A549 treated with AZD2906 at 1 μM for 4 hours (cell line): Measurements from ENCODE around the gene YBX3. TPM values are rescaled to one million over a fixed set of nuclear protein-coding genes. Genes with fewer than 3 reads are reported as not detected.

ENCODE experiments used
- total RNA-seq: library from RNA; stranded (reverse); fragments of 200-300 nt; extraction: Qiagen RNA extraction; gene quantifications from 5 replicates; pipeline ENCODE4 v1.2.3, GENCODE V29; 2022

Gene YBX3
- total RNA-seq: 245 to 262 TPM (median 259 TPM) in 5 replicates

DNA sequence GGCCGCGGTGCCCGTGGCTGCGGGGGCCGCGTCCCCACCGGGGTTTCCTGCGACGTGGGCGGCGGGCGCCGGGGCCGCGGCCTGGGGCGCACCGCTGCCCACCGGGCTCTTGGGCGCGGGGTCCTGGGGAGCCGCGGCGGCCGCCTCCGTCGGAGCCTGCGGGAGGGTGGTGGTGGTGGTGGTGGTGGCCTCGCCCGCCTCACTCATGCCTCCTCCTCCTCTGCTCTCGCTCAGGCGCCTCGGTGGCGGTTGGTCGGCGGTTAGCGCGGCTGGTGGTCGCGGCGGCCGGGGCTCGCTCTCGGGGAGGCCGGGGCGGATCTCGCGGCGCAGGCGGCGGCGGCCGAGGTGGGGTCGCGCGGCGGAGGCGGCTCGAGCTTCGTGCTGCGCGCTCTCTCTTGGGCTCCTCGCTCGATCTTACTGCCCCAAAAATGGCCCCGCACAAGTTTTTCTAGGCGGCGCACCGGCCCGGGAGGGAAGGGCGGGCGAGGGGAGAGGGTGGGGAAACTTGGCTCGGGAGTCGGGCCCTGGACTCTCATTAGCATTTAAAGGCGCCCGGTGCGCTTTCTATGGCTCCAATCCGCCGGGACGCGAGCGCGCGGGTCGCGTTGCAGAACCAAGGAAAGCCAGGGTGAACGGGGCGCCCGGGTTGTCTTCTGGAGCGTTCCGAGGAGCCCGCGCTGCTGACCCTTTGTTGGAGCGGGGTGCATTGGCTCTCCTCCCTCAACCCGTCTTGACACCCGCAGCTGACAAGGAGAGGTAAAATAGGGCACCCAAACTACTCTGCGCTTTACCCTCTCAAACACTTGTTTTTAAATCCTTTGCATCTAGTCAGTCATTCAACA, at the start of gene YBX3:
Gene YBX3, minus strand, starts transcription at position 419 of the 842 bp plus-strand sequence. Its CDS starts 212 bp downstream, at position 207.

DNA sequence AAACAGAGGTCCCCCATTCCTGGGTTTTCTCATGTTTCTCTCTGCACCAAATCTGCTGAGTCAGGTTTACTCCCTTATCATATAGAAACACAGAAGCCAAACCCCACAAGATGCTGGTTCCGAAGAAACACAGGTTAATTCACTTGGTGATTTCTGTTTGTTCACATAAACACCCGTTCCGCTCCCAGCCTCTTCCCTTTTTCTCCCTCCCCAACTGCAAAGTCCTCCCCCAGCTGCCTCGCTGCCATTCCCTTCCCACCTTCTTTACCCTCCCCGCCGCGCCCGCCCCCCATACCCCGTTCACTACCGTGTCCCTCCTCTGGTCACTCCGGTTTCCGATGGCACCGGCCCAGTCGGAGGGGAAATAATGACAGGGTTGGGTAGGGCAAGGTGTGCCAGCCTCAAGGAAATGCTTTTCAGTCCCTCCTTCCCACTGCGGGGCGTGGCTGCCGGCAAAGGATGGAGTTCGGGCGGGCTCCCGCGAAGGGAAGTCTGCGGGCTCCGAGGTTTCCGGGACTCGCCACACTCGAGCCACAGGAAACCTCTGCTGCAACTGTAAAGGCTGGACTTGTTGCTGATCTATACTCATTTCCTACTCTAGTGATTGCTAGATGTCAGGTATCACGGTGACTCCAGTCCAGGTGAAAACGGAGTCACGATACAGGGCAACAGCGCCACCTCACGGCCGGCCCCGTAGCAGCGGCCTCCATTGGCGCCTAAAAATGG, 49.3 kb downstream of the YBX3 start, which contains the start of gene STYK1:
Gene STYK1, minus strand, starts transcription at position 394 of the 726 bp plus-strand sequence. CDS start 39,434 bp downstream, outside the sequence.

Other genes starting within 250 kb of the YBX3 start
- 0.36 to 0.87 TPM (median 0.45 TPM) in 5 replicates for gene EIF2S3B, start 217.4 kb downstream of the YBX3 start, total RNA-seq
- 47.4 to 51.6 TPM (median 48.3 TPM) in 5 replicates for gene MAGOHB, start 109.7 kb downstream of the YBX3 start, total RNA-seq
- gene STYK1, start 49.3 kb downstream of the YBX3 start, total RNA-seq: 0.16 to 0.28 TPM (median 0.18 TPM) in 5 replicates
- gene TAS2R7, start 79.3 kb upstream of the YBX3 start, total RNA-seq: not detected in 5 replicates
- gene TAS2R8, start 84.0 kb upstream of the YBX3 start, total RNA-seq: not detected in 5 replicates
- not detected in 5 replicates for gene TAS2R9, start 86.8 kb upstream of the YBX3 start, total RNA-seq
- 0.06 to 0.09 TPM in 2 of 5 replicates, not detected in the others for gene TAS2R10, start 103.0 kb upstream of the YBX3 start, total RNA-seq
- gene PRR4, start 126.2 kb upstream of the YBX3 start, total RNA-seq: 0.80 to 3.2 TPM (median 2.3 TPM) in 5 replicates
- 2.3 to 4.6 TPM (median 2.4 TPM) in 5 replicates for gene PRH1, start 160.9 kb upstream of the YBX3 start, total RNA-seq
- gene TAS2R13, start 186.2 kb upstream of the YBX3 start, total RNA-seq: 0.03 TPM in 1 of 5 replicates, not detected in the others
- 0.23 to 0.48 TPM (median 0.43 TPM) in 3 of 5 replicates, not detected in the others for gene PRH2, start 205.9 kb upstream of the YBX3 start, total RNA-seq
- 0.44 to 0.81 TPM (median 0.78 TPM) in 5 replicates for gene TAS2R14, start 215.9 kb upstream of the YBX3 start, total RNA-seq